Measurements from ENCODE around the gene TBL1X. TPM values are rescaled to one million over a fixed set of nuclear protein-coding genes. Genes with fewer than 3 reads are reported as not detected.

Gene TBL1X
- total RNA-seq, 1 donor from 2014 or later: 82.2 TPM

DNA sequence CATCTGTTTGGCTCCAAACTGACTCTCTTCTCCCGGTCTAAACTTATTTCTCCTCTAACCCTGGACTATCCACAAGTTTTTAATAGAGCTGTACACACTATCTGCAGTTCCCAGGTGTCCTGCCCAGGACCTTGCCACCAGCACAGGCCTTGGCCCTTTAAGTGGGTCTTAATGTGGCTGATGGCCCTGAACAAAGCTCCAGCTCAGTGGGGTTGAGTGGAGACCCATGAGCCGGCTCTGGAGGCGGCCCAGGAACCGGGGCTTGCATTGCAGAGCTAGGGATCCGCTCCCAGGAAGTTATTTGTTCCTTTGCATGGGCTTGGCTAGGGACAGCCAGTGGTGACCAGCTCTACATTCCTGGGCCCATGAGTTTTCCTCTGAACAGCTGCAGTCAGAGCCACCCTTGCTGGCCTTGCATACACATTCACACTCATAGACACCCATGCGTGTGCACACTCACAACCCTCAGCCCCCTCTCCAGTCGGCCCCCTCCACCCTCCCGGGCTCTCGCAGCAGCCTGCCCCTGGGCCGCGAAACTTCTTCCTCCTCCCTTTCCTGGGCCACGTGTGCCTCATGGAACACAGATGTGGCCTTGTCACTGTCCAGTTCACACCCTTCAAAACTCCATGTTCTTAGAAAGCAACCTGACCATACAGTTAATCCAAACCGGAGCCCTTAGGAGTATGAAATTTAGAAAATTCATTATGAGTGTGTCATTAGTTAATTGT, 242.6 kb downstream of the TBL1X start:
- DNase-seq (ENCODE audit: low spot score): no peak

DNA sequence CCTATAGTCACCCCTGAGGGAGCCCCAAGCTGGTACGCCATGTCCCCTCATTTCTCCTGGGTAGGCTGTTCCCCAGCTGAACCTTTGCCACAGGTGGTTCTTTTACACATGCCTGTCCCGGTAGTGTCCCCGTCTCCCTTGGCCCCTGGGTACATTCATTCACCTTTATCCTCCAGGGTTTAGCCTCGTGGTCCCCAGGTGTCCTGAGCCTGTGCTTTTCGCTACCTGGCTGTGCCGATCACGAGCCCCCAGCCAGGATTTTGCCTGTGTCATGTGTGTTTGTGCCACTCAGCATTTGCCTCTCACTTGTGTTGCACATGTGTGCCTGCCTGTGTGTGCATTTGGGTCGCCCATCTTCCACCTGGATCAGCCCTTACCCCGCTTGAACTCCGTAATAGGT, 243.2 kb downstream of the TBL1X start:
- DNase-seq (ENCODE audit: low spot score): no peak

DNA sequence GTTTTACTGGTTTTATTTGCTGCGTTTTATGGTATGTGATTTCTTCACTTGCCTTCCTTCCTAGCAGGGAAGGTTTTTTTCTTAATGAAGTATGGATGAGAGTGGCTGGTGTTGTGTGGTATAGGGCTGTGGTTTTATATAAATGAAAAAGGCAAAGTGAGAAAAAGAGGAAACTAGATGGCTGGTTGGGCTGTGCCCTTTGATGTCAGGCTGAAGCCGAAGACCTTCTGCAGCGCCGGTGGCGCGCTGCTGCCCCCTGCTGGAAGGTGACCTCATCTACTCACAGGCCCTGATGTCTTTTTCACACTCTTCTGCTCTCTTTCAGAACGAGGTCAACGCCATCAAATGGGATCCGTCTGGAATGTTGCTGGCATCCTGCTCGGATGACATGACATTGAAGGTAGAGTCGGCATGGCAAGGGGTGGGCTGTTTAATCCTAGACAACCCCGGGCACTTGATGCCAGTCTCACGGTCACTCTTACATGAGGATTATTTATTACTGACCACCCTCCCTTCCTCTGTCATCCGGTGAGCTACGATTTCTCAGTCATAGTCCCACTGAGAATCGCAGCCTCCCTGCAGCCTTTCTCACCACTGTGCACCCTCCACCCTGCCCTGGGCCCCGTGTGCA, 244.2 kb downstream of the TBL1X start:
- peak; percentile 77 for DNase-seq (ENCODE audit: low spot score)

DNA sequence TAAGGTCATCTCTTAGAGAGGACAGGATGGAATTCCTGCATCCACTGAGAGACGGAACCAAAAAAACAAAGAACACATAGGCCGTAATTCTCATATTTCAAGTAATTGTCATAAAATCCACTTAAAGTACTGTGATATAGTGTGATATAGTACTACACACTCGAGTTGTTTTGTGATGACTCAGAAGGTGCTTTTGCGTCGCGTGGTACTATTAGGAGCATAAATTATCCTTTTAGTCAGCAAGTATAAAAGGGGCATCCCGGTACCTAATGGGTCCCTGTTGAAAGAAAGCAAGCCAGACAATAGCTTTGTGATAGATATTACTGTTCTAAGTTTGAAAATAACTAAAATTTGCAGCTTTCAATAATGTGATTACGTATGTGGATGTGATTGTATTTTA, 245.5 kb downstream of the TBL1X start:
- DNase-seq (ENCODE audit: low spot score): no peak

DNA sequence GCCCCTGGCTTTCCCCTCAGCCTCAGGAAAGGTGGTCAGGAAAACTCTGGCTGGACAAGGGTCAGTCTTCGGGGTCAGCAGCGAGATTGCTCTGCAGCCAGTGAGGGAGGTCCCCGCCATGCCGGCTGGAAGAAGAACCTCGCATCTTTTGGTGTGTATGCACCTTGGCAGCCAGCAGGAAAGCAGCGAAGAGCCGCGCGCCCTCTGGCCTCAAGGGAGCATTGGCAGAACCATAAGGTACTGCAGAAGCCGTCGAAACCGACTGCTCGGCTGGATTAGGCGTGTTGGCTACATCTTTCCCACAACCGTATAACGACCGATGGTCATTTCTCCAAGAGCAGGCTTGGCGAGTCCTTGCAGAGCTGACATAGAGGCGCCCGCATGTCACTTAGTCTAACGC, 252.5 kb downstream of the TBL1X start:
- DNase-seq (ENCODE audit: low spot score): no peak

DNA sequence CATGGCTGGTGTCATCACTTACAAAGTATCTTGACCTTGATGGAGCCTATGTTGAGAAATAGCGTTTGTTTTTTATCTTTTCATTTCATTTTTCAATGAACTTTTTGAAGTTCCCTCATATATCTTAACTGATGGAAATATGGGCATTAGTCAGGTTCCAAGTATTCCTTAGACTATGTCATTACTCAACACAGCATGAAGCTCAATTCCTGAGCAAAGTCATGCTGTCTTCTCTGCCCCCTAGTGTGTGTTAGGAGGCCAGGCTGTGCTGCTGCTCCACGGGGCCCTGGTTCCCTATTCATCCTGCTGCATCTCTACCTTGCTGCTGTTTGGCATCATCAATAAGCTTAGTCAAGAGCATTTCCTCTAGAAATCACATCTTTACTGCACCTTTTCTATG, 259.9 kb downstream of the TBL1X start:
- no peak for DNase-seq (ENCODE audit: low spot score)

DNA sequence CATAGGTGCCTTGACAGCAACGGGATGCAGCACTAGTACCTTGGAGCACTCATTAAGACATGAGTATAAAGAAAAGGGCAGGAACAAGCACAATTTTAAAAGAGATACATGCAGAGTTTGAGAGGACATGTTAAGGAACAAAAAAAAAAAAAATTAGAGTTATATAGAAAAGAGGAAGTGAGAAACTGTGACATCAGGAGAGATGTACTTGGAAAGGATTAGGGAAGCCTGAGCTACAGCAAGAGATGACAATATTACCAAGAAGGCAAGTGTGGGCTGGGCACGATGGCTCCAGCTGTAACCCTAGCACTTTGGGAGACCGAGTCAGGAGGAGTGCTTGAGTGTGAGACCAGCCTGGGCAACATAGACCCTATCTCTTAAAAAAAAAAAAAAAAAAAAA, 263.4 kb downstream of the TBL1X start:
- DNase-seq (ENCODE audit: low spot score): no peak

DNA sequence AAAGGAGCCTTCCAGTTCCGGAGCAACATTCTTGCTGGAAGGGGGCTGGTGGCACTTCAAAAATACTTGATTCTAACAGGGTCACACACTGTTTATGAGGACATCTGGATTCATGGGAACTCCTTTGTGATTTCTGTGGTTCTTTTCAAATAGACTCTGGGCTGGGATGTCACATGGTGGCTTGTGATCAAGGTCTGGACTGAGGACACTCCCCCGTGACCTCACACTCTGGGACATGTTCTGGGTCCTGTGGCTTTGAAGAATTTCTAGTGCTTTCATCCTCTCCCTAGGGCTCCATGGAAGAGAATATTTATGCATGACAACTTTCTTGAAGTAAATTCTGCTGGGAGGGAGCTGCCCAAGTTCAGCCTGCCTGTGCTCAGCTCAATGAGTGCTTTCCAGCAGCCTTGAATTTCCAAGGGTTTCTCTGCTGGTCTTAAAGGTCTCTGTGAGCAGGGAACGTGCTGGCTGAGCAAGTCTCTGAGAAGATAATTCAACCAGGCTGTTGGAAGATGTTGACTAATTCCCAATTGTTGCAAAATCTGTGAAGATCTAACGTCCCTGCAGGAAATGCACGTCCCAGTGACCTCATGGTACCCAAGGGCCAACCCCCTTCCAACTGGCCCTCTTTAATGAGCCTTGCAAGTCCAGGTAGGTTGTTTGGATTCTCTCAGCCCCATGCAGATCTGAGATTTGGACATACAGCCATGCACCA, 264.5 kb downstream of the TBL1X start:
- DNase-seq (ENCODE audit: low spot score): no peak

DNA sequence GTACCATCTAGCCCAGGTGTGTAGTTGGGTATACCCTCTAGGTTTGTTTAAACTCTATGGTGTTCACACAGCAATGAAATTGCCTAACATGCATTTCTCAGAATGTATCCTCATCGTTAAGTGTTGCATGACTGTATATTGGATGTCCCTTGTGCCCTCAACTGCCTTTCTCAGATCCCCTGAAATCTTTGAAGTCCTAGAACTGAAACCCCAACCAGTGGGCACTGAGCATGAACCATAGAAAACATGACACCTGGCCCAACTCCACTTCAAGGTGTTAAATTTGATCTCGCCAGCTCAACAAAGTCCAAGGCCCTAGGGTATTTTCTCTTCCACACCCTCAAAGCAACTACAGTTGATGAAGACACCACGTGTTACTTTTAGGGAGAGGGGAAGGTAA, 265.2 kb downstream of the TBL1X start:
- DNase-seq (ENCODE audit: low spot score): no peak

DNA sequence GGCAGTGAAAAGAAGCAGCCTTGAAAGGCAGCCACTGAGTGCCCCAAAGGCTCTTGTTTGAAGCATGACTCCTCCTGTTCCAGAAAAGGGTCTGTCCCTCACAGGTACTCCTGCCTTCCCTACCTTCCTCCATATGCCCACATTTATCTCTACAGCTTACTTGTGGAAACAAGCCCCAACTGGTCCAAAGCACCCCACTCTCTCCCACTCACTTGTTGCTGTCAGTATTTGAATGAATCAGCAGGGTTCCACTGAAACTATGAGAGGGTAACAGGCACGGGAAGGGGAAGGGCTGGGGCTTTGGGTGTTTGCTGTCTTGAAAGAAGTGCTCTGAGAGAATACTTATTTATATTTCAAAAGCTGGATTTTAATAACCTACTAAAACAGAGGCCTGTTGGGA, 265.9 kb downstream of the TBL1X start:
- DNase-seq (ENCODE audit: low spot score): no peak

DNA sequence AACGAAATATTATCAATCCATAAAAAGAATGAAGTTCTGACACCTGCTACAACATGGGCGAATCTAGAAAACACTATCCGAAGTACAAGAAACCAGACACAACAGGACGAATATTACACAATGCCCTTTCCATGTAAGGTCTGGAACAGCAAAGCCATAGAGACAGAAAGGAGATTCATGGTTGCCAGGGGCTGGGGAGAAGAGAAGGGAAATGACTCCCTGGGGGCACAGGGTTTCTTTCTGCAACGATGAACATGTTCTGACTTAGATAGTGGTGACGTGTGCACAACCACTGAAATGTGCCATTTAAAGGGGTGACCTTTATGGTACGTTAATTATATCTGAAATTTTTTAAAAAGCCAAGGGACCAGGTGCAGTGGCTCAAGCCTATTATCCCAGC, 272.5 kb downstream of the TBL1X start:
- no peak for DNase-seq (ENCODE audit: low spot score)

DNA sequence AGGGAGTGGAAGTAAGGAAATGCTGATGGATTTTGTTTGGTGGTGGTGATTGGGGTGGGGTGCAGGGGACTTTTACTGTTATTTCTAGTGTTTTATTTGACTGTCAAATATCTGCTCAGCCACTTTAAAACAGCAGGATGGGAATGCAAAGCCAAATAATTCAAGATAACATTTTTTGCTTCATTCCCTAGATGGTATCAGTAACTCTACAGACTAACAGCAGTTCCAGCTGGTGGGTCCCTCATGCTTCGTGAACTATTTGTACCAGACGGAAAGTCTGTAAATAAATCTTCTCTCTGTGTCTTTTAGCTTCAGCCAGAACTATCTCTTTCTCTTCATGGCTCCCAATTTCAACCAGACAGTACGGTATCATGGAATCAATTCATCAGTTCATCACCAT, 273.3 kb downstream of the TBL1X start:
- no peak for DNase-seq (ENCODE audit: low spot score)

DNA sequence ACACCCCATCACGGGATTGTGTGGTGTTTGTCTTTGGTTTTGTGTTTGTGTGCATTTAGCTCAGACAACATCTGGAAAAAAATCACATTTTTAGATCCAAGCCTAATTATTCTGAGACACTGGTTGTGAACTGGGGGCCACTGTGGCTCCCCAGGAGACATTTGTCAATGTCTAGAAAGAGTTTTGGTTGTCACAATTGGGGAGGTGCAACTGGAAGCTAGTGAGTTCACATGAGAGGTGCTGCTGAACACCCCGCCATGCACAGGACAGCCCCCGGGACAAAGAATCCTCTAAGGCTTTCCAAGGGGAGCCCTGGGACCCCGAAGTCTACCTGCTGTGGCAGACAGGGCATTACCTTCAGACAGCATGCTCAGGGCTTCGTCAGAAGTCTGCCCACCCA, 274.3 kb downstream of the TBL1X start:
- DNase-seq (ENCODE audit: low spot score): no peak

DNA sequence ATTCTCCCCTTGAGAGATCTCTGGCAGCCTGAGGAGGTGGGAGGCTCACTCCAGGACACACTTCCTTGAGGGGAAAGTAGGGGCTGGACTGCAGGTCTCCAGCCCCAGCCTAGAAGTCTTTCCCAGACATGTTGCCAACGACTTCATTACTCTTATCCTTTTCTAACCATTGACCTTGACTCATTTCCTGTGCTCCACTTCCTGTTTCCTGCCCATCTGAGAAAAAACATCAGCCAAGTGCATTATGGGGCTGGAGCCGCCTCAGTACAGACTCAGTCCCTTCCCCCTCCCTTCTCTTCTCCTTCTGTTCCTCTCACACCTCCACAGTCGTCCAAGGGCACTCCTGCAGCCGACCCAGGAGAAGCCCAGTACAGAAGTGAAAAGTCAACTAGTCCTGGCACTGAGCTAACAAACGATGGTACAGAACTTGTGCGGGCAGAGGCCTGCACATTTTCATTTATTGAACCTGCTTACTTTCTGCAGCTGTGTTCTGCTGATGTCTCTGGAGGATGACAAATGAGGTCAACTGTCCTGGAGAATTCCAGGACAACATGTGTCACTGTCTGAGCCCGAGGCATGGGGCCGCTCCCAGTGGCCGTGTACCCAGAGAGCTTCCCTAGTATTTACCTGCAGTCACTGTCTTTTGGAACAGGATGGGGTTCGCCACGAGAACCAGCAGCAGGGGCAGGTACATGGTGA, 280.7 kb downstream of the TBL1X start:
- no peak for DNase-seq (ENCODE audit: low spot score)

DNA sequence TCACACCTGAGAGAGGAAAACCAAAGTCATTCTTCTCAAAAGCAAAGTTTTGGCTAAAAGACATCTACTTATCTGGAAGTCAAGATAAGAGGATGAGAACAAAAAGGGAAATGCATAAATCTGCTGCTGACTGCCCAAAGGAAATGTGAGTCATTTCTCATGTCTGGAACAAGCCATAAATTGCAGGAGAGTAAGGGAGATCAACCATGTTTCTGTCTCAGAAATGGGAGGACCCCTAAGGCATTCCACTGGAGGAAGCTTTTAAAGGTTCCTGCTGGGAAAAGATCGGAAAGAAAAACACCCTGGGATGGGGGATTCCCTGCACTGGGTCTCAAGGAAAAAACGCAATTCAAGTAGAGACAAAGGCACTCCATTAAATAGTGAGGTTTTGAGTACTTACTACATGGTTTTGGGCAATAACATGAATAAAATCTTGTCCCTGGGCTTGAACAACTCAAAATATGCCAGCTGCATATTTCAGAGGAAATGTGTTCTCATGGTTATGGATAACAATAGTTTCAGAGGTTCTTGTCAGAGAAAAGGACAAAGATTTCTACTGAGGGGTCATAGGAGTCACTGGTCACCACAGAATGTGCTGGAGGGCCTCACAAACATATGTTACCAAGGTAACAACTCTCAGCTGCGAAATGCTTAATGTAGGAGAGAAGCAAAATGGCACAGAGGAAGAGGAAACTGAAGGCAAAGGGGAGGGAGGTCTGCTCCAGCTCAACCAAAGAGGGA, 281.5 kb downstream of the TBL1X start:
- DNase-seq (ENCODE audit: low spot score): no peak

DNA sequence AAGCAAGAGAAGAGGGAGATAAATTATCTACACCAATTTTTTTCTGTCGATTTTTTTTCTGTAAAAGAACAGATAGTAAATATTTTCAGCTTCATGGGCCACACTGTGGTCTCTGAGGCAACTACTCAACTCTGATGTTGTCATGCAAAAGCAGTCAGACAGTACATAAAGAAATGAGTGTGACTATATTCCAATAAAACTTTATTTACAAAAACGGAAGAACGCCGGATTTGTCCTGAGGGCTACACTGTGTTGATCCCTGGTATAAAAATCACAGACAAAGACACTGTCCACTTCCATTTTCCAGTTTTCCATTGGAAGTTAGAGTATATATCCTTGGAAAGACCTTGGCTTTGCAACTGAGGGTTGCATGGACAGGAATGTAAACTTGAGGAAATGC, 282.8 kb downstream of the TBL1X start:
- no peak for DNase-seq (ENCODE audit: low spot score)

DNA sequence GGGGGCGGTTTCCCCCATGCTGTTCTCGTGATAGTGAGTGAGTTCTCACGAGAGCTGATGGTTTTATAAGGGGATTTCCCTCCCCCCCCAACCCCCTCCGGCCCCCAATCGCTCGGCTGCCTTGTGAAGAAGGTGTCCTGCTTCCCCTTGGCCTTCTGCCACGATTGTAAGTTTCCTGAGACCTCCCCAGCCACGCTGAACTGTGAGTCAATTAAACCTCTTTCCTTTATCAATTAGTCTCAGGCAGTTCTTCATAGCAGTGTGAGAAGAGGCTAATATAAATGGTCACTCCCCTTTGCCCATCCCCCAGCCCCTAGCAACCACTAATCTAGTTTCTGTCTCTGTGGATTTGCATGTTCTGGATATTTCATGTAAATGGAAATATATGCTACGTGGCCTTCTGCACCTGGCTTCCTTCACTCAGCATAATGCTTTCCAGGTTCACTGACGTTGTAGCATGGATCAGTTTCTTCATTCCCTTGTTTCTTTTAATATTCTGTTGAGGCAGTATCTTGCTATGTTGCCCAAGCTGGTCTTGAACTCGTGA, 284.4 kb downstream of the TBL1X start:
- no peak for DNase-seq (ENCODE audit: low spot score)

DNA sequence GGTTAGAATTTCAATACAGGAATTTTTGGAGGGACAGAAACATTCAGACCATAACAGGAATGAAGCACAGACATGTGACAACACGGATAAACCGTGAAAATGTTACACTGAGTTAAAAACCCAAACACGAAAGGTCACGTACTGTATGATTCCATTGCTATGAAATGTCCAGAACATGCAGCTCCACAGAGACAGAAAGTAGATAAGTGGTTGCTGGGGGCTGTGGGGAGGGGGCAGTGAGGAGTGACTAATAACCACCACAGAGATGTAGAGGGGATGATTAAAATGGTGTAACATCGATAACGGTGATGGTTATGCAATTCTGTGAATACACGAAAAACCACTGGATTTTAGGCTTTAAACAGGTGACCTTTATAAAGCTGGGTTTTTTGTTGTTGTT, 292.5 kb downstream of the TBL1X start:
- DNase-seq (ENCODE audit: low spot score): no peak

DNA sequence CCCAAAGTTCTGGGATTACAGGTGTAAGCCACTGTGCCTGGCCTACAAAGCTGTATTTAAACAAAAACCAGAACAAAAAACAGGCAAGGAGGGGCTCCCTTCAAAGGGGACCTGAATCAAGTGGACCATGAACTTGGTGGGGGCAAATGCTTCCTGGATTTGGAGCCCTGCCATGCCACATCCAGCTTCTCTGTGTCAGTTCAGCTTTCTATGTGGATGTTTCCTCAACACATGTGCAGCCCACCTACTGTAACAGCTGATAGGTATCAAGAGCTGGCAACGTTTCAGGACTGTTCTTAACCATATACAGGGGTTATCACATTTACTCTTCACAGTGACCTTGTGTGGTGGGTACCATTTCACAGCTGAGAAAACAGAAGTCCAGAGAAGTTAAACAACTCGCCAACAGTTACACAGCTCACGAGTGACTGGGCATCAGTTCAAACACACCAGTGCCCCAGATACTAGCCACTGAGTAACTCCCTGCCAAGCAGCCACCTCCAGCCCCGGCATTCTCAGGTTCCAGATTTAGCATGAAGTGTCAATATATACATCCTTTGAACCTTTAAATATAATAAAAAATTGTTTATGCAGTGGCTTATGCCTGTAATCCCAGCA, 293.3 kb downstream of the TBL1X start:
- DNase-seq (ENCODE audit: low spot score): no peak

DNA sequence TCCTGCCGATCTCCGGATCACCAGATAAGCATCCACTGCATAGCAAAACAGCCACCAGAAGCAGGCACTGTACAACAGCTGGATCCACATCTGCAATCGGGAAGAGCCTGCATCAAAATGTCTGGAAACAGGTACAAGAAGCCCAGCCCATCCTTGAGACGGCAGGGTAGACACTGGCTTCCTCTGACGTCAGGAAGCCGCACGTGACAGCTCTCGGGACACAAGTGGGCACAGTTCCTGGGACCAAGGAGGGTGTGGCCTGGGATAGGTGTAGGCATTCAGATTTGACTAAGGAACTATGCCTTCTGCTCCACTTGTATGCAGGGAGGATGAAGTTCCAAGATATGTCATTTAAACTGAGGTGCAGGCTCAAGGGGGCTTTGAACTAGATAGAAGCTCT, 294.5 kb downstream of the TBL1X start:
- DNase-seq (ENCODE audit: low spot score): no peak

DNA sequence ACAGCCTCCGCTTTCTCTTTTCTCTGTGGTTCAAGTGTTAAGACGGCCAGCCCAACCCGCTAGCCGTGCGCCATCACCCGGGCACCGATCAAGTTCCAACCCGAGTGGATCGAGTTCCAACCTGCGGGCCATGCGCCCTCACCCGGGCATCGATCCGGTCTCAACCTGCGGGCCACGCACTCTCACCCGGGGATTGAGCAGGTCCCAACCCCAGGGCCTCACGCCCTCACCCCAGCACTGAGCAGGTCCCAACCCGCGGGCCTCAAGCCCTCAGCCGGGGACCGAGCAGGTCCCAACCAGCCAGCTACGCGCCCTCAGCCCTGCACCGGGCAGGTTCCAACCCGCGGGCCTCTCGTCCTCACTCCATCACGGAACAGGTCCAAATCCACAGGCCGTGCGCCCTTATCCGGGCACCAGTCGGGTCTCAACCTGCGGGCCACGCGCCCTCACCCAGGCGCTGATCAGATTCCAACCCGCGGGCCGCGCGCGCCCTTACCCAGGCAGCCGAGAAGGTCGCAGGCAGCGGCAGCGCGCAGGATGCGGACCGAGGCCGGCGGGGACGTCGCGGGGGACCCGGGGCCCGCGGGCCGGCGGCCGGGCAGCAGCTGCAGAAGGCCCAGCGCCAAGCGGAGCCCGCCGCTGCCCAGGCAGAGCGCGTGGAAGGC, 300.3 kb downstream of the TBL1X start:
- no peak for DNase-seq (ENCODE audit: low spot score)

All from ureter (tissue), 1 donor.